Ishikawa (cell line): ENCODE measurements around the gene GTF2IRD1.

Experiments
- CEBPB ChIP-seq: IDR thresholded peaks from 2 replicates; pipeline ENCODE4 v1.6.1; 2012
- CREB1 ChIP-seq: IDR thresholded peaks from 2 replicates; pipeline ENCODE4 v1.6.1; 2012; ENCODE audit warnings: low read depth
- EGR1 ChIP-seq: IDR thresholded peaks from 2 replicates; pipeline ENCODE4 v1.6.1; 2012
- EP300 ChIP-seq: IDR thresholded peaks from 2 replicates; pipeline ENCODE4 v1.6.1; 2012; ENCODE audit warnings: borderline replicate concordance
- FOXM1 ChIP-seq: IDR thresholded peaks from 2 replicates; pipeline ENCODE4 v1.6.1; 2012; ENCODE audit warnings: low read depth, borderline replicate concordance
- RAD21 ChIP-seq: IDR thresholded peaks from 2 replicates; pipeline ENCODE4 v1.6.1; 2012; ENCODE audit warnings: low read depth
- TAF1 ChIP-seq: IDR thresholded peaks from 2 replicates; pipeline ENCODE4 v1.6.1; 2012; ENCODE audit warnings: low read depth, mild to moderate bottlenecking
- YY1 ChIP-seq: IDR thresholded peaks from 2 replicates; pipeline ENCODE4 v1.6.1; 2012; ENCODE audit warnings: low read depth
- ZBTB7A ChIP-seq: IDR thresholded peaks from 2 replicates; pipeline ENCODE4 v1.6.1; 2012; ENCODE audit warnings: low read depth
- TF ChIP-seq, protein P1 (sequence below): IDR thresholded peaks from 2 replicates; pipeline ENCODE4 v1.6.1; 2012
- TF ChIP-seq, protein P2 (sequence below): IDR thresholded peaks from 2 replicates; pipeline ENCODE4 v1.6.1; 2012; ENCODE audit warnings: low read depth, mild to moderate bottlenecking
- TF ChIP-seq, protein P3 (sequence below): IDR thresholded peaks from 2 replicates; pipeline ENCODE4 v1.6.1; 2012

DNA sequence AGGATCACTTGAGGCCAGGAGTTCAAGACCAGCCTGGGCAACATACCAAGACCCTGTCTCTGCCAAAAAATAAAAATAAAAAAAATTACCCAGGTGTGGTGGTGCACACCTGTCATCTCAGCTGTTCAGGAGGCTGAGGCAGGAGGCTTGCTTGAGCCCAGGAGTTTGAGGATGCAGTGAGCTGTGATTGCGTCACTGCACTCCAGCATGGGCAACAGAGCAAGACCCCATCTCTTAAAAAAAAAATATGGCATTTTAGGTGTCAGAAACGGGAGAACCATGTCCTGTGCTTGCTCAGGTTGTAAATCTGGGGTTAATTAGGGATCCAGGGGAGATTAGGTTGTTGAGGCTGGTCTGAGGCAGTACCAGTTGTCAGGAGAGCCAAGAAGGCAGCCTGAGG, 64.9 kb downstream of the GTF2IRD1 start:
- no peak for TF ChIP-seq EP300
- TF ChIP-seq RAD21: no peak
- TF ChIP-seq EGR1: no peak
- no peak for TF ChIP-seq FOXM1
- no peak for TF ChIP-seq CREB1
- TF ChIP-seq CEBPB: no peak
- no peak for TF ChIP-seq TAF1
- TF ChIP-seq ZBTB7A: no peak
- TF ChIP-seq, protein P1, sequence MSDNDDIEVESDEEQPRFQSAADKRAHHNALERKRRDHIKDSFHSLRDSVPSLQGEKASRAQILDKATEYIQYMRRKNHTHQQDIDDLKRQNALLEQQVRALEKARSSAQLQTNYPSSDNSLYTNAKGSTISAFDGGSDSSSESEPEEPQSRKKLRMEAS: no peak
- TF ChIP-seq, protein P2, sequence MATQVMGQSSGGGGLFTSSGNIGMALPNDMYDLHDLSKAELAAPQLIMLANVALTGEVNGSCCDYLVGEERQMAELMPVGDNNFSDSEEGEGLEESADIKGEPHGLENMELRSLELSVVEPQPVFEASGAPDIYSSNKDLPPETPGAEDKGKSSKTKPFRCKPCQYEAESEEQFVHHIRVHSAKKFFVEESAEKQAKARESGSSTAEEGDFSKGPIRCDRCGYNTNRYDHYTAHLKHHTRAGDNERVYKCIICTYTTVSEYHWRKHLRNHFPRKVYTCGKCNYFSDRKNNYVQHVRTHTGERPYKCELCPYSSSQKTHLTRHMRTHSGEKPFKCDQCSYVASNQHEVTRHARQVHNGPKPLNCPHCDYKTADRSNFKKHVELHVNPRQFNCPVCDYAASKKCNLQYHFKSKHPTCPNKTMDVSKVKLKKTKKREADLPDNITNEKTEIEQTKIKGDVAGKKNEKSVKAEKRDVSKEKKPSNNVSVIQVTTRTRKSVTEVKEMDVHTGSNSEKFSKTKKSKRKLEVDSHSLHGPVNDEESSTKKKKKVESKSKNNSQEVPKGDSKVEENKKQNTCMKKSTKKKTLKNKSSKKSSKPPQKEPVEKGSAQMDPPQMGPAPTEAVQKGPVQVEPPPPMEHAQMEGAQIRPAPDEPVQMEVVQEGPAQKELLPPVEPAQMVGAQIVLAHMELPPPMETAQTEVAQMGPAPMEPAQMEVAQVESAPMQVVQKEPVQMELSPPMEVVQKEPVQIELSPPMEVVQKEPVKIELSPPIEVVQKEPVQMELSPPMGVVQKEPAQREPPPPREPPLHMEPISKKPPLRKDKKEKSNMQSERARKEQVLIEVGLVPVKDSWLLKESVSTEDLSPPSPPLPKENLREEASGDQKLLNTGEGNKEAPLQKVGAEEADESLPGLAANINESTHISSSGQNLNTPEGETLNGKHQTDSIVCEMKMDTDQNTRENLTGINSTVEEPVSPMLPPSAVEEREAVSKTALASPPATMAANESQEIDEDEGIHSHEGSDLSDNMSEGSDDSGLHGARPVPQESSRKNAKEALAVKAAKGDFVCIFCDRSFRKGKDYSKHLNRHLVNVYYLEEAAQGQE: no peak
- TF ChIP-seq, protein P3, sequence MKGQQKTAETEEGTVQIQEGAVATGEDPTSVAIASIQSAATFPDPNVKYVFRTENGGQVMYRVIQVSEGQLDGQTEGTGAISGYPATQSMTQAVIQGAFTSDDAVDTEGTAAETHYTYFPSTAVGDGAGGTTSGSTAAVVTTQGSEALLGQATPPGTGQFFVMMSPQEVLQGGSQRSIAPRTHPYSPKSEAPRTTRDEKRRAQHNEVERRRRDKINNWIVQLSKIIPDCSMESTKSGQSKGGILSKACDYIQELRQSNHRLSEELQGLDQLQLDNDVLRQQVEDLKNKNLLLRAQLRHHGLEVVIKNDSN: no peak
- TF ChIP-seq YY1: no peak
